HG02759 (cell line): Measurements from ENCODE around the gene UBE2N.
"Not testable (repeated sequence)": the region's sequence is repeated elsewhere in the genome, so short reads cannot be mapped to it uniquely, and the experiment has no call there.

Experiments used
- ATAC-seq: cut with Tn5 transposase; IDR thresholded peaks from one replicate; pipeline ENCODE4 v1.9.1; 2021; ENCODE audit warnings: mild to moderate bottlenecking, moderate library complexity; ENCODE audit not compliant: unreplicated experiment

Gene UBE2N

GRCh38 chr12:93381976-93382437, 59.7 kb downstream of the UBE2N start:
- not testable (repeated sequence) for ATAC-seq

GRCh38 chr12:93381161-93381975, 60.4 kb downstream of the UBE2N start:
- ATAC-seq = no peak

- no peak for ATAC-seq
Observed at GRCh38 chr12:93380480-93381121, 61.1 kb downstream of the UBE2N start.

- no peak for ATAC-seq
Observed at GRCh38 chr12:93379981-93380361, 61.8 kb downstream of the UBE2N start.

GRCh38 chr12:93379326-93379980, 62.3 kb downstream of the UBE2N start:
- no peak for ATAC-seq

- ATAC-seq = no peak
Observed at GRCh38 chr12:93378998-93379325, 62.8 kb downstream of the UBE2N start.

- ATAC-seq = peak; percentile 42
Observed at GRCh38 chr12:93378196-93378997, 63.4 kb downstream of the UBE2N start.

GRCh38 chr12:93377252-93378195, 64.2 kb downstream of the UBE2N start, which contains the start of gene NUDT4:
NUDT4 (plus strand) TSS chr12:93377925; CDS start chr12:93378323, 398 bp downstream.
- ATAC-seq = peak; percentile 82

- ATAC-seq = no peak
Observed at GRCh38 chr12:93376436-93377251, 65.1 kb downstream of the UBE2N start.

- no peak for ATAC-seq
Observed at GRCh38 chr12:93375906-93376305, 65.8 kb downstream of the UBE2N start.

- no peak for ATAC-seq
Observed at GRCh38 chr12:93373961-93374656, 67.6 kb downstream of the UBE2N start.

GRCh38 chr12:93370947-93371346, 70.8 kb downstream of the UBE2N start:
- no peak for ATAC-seq

- no peak for ATAC-seq
Observed at GRCh38 chr12:93369505-93369904, 72.2 kb downstream of the UBE2N start.

GRCh38 chr12:93368766-93369165, 73.0 kb downstream of the UBE2N start:
- ATAC-seq = no peak

GRCh38 chr12:93366422-93366821, 75.3 kb downstream of the UBE2N start:
- no peak for ATAC-seq

GRCh38 chr12:93365616-93366405, 75.9 kb downstream of the UBE2N start:
- no peak for ATAC-seq

GRCh38 chr12:93363841-93364297, 77.9 kb downstream of the UBE2N start:
- peak; percentile 78 for ATAC-seq
